NCI-H1930 (cell line): ENCODE results near the gene NOSTRIN.
"Not testable (repeated sequence)": the region's sequence is repeated elsewhere in the genome, so short reads cannot be mapped to it uniquely, and the experiment has no call there.

Experiments
- DNase-seq, 2 experiments: peaks; one replicate each; lab custom pipeline; 2025; lab: John Stamatoyannopoulos, UW

The NOSTRIN gene, protein sequence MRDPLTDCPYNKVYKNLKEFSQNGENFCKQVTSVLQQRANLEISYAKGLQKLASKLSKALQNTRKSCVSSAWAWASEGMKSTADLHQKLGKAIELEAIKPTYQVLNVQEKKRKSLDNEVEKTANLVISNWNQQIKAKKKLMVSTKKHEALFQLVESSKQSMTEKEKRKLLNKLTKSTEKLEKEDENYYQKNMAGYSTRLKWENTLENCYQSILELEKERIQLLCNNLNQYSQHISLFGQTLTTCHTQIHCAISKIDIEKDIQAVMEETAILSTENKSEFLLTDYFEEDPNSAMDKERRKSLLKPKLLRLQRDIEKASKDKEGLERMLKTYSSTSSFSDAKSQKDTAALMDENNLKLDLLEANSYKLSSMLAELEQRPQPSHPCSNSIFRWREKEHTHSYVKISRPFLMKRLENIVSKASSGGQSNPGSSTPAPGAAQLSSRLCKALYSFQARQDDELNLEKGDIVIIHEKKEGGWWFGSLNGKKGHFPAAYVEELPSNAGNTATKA

DNA sequence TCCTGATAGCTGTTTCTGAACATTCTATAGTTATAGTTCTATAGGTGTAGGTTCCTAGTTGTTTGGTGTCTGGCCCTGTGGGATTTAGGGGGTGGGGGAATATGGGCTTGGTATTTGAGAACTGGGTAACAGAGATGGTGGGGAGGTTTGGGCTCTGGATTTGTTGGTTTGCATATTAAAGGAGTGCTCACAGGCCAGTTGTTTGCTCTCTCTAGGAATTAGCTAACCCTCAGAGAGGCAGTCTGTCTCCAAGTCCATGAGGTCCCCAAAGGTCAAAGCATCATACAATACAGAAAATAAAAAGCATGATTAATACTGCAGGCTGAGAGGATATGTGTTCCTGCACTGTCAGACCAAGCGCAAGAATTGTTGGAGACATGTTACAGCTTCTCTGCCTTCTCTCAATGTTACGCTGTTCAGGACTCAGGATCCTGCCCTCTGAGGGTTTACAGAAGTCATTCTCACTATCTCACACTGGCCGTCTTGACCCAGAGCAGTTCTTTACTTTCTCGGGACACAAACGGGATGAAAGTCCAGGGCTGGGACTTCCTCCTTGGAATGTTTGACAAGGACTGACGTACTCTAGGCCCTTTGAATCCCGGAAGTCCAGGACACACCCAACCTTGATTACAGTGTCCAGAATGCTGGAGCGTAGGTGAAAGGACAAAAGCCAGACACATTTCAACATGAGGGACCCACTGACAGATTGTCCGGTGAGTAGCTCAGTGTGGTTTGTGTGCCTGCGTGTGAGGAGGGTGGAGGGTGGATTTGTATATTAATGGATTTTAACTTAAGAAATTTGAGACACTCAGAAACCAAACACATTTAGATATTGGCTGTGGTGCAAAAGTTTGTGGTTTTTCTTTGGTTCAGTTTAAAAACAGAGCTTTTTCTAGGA lies at the start of gene NOSTRIN:
TSS of gene NOSTRIN (plus strand) at position 677 of the 898 bp plus-strand sequence. CDS start at position 687, 10 bp downstream.
- no peak for DNase-seq

DNA sequence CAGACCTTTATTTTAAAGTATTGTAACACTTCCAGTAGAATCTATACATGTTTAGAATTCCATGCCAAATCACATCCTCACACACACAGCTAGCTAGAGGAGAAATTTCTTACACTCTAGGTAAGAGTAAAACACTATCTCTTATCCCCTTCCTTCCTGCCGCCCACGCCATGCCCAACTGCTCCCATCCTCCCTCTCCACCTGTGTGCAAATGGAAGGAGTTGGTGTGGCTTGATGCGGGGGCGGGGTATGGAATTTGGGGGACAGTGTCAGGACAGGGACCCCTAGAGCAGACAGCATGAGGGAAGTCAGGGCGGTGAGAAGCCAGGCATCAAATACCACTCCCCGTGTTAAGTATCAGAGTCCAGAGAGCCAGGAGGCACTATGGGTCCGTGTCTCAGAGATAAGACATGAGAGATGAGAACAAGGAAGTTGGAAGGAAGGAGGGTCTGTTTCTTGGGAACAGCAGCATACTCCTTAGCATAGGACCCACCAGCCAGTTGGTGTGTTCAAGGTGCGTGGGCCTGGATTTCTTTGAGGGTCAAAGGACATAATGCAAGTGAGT lies 48.6 kb upstream of the NOSTRIN start:
- DNase-seq: no peak

DNA sequence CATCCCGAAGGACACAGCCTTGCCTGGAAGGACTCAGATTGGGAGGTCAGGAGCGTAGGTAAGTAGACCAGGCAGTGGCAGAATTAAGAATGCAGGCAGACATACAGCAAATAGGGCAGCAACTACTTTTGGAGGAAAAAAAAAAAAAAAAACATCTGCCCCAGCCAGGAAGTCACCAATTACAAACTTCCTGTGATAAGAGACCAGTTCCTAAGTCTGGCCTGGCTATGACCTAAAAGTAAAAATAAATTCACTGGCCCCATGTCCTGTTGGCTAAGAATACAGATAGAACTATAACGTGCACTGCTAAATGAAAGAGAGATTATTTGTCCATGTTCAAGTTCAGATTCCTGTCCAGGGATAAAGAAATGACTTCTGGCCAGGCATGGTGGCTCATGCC lies 45.2 kb upstream of the NOSTRIN start:
- DNase-seq: no peak

DNA sequence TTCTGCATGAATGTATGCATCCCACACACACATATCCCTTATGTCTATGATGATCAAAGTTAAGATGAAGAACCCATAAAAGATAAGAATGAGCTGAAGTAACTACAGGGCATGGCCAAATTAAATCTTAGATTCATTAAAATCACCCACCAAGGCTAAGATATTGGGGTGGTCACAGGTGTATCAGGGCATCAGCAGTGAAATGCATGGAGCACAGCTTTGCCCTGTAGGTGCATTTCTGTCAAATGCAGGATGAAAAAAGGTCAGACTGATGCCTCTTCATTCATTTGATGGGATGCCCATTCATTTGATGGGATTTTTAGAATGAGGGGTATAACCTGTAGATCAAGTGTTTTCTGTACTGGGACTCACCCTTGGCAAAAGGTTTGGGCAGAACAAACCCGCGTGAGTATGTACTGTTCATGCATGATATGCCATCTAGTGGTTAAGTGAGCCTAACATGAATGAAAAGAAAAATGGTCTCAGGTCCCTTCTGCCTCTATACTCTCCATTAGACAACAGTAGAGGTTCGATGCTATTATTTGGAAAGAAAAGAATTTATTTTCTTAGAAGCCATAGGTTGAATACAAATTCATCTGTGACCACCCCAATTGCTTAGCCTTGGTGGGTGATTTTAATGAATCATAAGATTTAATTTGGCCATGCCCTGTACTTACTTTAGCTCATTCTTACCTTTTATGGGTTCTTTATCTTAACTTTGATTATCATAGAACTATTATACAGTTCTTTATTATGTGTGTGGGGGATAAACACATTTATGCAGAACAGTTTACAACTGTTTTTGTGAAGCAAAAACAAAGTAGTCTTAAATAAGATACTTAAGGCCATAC lies 43.2 kb upstream of the NOSTRIN start:
- DNase-seq: peak in 1 of 2 experiments; percentile 7

DNA sequence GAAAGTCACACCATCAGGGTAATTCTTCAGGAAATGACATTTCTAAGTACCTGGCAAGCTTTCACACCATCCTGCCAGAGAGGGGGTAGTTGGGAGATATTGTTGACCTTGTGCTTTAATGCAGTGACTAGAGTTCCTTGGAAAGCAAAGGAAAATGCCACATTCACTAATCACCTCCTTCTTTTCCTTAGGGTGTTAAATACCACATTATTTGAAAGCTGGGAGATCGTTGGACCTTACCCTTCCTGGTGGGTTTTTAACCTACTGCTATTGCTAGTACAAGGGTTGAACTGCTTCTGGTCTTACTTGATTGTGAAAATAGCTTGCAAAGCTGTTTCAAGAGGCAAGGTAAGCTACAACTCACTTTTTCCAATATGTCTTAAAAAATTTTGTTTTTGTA lies 37.0 kb upstream of the NOSTRIN start:
- no peak for DNase-seq

DNA sequence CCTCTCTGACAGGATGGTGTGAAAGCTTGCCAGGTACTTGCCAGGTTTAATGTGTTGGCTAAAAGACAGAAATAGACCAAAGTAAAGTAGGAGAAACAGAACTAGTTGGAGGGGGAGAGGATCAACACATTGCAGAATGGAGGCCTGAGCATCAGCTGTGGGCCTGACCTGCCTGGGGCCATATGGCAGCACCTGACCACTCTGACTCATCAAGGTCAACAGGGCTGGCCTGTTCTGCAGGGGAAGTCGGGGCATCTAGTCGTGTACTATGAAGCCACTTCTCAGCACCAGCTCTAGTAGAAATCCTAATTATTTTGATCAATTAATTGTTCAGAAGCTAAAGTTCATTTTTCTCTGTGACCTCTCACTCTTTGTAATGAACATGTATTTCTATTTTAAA lies 35.8 kb upstream of the NOSTRIN start:
- no peak for DNase-seq

DNA sequence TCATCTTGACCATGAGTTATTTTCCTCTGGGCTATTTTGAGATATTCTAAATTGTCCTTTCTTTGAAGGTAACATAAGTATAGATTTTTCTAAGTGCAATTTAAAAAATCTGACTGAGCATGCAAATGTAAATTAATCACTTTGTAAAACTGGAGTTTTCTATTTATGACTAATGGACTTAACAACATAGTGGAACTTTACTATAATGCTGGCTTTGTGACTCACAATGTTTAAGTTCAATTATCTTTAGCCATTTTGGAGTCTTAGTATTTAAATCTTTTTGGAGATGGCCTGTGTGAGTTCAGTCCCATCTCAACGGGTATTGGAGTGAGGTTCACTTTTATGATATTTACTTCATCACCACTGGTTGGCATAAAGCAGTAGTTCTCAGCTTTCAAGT lies 35.2 kb upstream of the NOSTRIN start:
- DNase-seq: no peak

DNA sequence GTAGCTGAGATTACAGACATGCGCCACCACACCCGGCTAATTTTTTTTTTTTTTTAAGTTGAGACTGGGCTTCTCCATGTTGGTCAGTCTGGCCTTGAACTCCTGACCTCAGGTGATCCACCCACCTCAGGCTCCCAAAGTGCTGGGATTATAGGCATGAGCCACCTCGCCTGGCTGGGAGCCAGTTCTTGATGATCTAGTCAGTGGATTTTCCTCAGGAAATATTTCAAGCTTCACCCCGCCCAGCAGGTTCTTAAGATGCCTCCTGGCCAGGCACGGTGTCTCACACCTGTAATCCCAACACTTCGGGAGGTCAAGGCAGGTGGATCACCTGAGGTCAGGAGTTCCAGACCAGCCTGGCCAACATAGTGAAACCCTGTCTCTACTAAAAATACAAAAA lies 34.1 kb upstream of the NOSTRIN start:
- not testable (repeated sequence) for DNase-seq

DNA sequence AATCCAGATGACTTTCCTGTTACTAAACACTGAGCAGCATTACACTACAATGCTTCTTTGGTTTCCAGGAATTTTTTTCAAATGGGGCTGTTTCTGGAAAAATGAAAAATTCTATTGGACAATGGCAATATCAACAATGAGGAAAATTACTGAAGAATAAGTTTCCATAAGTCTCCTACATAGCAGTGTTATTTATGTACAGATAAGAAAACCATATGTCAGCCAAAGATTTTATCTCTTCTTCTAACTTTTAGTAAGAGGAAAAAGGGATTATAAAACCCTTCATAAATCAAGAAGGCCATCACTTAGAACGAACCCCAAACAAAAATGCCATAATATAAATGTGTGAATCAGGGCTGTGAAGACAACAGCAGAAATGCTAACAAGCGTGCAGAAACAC lies 31.6 kb upstream of the NOSTRIN start:
- no peak for DNase-seq

DNA sequence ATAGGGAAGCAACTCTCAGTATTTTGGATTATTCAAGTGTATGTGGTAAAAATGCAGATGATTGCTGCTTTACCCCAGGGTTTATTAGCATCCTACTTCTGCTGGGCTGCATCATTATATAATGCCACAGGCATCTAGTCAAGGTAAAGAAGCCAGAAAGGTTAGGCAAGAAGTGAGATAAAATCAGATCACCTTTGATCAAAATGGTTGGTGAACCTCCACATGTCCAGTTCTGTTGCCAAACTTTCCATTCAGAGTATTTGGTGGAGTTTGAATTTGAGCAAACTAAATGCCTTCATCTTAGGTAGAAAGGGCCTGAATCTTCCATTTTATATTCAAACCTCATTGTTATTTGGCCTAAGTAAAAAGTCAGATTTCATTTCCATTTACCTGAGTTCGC lies 29.7 kb upstream of the NOSTRIN start:
- DNase-seq: no peak

DNA sequence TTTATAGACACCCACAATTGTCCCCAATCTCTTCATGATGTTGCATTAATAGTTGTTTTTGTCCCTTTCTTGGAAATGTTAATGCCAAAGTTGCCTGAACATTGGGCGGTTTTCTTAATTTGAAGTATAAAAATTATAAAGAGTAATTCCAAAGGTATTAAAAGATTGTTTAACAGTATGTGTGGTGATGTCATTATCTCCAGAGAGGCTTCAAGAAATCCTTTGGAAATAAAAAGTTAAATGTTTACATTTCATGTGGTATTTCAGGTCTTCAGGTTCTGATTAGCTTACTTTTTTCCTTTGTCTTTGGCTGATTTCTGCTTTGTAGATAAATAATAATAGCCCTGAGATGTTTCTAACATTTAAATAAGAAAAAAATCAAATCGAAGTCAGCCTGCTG lies 29.3 kb upstream of the NOSTRIN start:
- no peak for DNase-seq

DNA sequence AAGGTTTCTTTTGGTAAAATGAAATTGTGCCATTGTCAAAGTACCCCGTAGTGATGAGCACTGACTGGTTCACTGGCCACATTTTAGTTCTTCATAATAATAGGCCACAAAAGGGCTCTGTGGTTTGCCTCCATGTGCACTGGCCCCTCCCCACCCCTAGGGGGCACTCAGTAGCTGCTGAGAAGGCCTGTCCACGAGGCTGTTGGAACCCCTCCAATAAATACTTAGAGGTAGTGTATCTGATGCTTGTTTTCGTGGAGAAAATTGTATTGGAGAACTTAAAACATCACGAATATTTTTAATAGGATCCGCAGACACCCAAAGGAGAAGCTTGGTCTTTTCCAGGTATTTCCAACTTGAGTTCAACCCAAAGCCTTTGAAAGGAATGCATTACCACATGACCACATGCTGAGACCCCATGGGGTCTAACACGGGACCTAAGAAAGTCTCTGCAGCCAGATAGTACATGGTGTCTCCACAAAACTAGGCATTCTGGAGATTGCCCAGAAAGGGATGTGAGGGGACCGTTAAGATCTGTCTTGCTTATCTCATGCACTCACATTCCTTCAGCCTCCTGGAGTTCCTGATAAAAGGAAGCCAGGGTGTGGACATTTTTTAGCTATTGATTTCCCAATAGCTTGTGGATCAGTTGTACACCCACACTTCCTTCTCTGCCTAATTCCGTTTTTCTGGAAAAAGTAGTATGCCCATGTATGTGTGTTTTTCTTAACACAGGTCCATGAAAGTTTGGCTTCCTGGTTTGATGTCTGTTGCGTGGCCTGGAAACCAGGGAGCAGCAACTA lies 28.5 kb upstream of the NOSTRIN start:
- DNase-seq: no peak

DNA sequence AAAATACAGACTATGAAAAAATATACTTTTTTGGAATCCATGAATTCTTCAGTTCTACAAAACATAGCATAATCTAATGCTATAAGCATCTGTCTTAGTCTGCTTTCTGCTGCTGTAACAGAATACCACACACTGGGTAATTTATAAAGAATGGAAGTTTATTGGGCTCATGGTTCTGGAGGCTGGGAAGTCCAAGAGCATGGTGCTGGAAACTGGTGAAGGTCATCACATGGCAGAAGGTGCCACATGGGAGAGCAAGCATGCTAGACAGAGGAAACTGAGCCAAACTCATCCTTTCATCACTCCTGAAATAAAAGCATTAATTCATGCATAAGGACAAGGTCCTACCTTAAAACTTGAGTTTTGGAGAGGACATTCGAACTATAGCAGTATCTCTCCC lies 26.6 kb upstream of the NOSTRIN start:
- no peak for DNase-seq

DNA sequence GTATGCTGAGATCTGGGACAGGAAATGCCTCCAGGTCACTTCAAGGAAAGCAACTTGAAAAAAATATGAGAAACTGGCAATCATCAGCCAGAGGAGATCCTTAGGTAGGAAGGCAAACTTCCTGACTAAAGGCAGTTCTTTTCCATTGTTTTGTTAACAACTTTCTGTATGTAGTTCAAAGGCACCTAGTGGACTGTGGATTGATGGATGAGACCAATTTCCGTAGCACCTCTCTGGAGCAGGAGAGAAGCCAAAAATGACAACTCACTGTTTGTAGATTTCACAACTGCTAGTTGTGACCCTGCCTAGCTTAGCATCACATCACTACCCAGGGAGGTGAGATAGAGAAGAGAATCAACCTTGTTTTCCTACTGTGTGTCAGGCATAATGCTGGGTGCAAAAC lies 21.8 kb upstream of the NOSTRIN start:
- DNase-seq: no peak

DNA sequence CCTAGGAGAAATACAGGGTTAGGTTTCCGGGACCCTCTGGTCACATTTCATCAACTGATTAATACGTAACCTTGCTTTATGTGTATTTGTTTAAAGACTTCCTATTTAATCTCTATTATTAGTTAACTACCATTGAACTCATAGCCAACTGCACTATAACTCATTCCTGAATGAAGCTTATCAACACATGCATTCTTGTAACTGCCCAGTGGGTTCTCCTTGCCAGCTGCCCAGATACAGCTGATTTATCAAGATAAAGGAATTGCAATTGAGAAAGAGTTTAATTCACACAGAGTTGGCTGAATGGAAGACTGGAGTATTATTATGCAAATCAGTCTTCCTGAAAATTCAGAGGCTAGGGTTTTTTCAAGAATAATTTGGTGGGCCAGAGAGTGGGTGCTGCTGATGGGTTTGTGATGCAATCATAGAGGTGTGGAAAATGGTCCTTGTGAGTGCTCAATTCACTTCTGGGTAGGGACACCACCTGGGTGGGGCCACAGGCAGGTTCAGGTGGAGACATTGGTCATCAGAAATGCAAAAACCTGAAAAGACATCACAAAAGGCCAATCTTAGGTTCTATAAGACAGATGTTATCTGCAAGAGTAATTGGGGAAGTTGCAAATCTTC lies 21.1 kb upstream of the NOSTRIN start:
- no peak for DNase-seq

DNA sequence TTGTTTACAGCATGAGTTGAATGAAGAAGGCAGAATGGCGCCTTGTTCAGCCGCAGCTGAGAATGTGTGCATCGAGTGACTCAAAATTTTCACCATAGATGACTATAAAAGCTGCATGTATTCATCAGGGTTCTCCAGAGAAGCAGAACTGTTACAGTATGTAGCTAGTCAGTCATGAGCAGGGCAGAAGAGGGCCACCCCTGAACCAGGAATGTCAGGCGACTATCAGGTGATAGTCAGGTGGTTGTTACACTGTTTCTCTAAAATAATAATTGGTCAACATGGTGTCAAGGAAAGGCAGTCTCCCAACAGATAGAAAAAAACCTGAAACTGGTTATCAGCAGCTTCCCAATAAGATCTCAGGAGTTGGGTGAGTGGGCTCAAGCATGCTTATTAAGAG lies 20.2 kb upstream of the NOSTRIN start:
- no peak for DNase-seq

DNA sequence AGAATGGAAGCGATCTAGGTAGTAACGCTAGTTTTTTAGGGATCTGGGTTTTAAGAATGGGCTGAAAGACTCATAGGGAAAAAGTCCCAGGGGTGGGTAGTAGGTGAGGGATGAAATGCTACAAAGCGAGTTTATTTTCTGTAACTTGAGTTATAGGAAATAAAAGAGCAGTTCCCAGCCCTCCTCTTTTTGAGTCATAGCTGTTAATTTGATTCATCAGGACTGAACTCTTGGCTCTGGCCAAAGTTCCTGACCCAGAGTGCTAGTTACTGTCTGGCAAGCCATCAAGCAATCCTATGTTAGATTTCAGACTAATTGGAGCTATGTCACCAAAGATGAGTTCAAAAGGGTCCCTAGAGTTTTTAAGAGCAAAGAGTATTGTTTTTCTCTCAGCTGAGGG lies 17.4 kb upstream of the NOSTRIN start:
- no peak for DNase-seq

DNA sequence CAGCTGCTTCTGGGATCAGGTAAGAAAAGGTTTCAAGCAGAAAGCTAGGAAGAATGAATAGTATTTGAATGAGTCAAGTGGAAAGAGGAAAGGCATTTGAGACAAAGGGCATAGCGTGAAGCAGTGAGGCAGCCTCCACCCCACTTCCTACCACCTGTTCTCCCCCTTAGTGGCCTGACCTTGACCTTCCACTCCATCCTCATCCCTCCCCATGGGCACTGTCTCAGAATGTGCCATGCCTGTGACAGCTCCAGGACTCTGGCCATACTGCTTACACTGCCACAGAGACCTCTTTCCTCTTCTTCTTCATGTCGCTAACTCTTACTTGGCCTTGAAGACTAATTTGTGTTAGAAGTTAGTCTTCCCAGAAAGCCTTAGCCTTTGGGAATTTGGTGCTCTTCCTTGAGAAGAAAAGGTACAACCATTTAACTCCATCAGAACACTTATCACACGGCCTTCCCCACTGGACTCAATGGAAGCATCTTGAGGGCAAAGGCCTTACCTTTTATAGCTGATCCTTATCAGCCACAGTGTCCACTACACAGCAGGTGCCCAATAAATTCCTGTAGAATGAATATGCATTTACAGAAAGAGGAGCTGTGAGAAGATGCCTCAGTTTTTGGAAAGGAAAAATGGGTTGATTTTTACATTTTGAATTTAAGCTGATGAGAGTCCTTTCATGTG lies 15.2 kb upstream of the NOSTRIN start:
- no peak for DNase-seq

DNA sequence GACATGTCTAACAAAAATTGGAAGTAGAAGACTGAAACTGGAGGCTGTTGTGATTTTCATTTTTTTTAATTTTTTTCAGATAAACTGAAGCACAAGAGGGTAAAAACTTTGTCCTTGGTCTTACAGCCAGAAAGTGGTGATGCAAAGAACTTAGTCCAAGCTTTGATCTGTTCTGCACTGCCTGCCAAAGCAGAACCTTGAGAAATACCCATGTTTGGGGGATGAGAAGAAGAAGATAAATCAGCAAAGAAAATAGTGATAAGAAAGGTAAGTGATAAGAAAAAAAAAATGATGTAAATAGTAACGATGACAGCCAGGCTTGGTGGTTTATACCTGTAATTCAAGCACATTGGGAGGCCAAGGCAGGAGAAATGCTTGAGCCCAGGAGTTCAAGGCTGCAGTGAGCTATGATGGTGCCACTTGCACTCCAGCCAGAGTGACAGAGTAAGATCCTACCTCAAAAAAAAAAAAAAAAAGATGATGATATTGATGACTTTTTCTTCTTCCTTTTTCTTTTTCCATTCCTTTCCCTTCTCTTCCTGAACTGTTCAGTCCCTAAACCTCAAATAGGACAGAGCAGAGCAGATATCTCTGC lies 14.6 kb upstream of the NOSTRIN start:
- no peak for DNase-seq
